ENCODE results near the gene KCNIP1. TPM values are rescaled to one million over a fixed set of nuclear protein-coding genes. Genes with fewer than 3 reads are reported as not detected.

Gene KCNIP1
- total RNA-seq, 1 donor from 2014 or later = 0.16 TPM

DNA sequence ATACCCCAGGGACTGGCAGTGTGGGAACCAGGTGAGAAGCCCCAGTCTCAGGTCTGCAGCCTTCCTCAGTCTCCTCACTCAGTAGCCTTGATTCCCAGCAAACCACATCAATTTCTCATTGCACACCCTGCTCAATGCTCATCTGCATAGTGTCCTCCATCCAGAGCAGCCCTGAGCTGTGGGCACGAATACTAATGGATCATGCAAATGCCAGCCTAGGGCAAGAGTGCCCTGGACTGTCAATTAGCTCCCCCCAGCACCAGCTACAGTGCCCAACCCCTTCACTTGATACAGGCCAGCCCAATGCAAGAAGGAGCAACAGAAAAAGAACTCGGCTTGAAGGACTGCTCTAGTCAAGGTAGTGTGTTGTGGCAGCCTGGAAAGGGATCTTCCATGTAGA, 9.8 kb upstream of the KCNIP1 start:
- TF ChIP-seq, protein P1, sequence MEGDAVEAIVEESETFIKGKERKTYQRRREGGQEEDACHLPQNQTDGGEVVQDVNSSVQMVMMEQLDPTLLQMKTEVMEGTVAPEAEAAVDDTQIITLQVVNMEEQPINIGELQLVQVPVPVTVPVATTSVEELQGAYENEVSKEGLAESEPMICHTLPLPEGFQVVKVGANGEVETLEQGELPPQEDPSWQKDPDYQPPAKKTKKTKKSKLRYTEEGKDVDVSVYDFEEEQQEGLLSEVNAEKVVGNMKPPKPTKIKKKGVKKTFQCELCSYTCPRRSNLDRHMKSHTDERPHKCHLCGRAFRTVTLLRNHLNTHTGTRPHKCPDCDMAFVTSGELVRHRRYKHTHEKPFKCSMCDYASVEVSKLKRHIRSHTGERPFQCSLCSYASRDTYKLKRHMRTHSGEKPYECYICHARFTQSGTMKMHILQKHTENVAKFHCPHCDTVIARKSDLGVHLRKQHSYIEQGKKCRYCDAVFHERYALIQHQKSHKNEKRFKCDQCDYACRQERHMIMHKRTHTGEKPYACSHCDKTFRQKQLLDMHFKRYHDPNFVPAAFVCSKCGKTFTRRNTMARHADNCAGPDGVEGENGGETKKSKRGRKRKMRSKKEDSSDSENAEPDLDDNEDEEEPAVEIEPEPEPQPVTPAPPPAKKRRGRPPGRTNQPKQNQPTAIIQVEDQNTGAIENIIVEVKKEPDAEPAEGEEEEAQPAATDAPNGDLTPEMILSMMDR (IDR thresholded peaks at IDR 0.05; ENCODE audit: borderline replicate concordance) = no peak
- no peak for DNase-seq

DNA sequence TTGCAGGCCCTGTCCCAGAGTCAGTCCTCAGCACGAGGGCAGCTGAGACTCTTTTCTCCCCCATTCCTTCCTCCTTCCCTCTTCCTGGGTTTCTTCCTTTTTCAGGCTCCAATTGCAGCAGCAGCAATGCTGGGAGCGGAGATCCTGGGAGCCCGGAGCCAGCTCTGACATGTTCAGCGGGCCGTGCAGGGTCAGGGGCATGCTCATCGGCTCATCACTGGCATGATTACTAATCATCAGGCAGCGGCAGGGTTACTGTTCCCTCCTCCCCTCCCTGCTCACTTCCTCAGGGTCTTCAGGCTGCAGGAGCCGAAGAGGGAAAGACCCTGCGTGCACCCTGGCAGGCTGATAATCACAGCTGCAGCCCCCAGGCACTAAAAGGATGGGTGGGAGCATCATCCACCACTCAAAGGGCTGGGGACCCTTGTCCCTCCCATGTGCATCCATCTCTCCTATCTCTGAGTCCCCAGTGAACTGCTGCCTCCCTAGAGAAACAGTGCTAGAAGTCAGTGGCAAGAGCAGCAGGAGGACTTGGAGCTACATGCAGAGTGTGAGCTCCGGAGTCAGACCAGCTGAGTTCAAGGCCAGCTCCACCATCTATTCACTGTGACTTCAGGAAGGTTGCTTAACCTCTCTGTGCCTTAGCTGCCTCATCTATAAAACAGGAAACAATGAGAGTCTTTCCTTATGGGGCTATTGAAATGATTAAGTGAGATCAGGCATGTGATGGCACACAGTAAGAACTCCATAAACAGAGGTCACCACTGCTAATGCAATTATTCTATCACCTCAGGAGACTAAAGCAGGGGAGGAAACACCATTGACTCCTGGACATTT, 7.8 kb upstream of the KCNIP1 start:
- Histone ChIP-seq H3K36me3 (no peaks in the 10 kb centered on the region), H3K4me1 (peaks cover 13% of the 10 kb centered on the region), H3K27ac (replicated peaks) (no peak overlapping the region), H3K27me3 (ENCODE audit: low read depth) (peaks cover 34% of the 10 kb centered on the region), H3K4me3 (no peak overlapping the region), H3K9me3 (replicated peaks) (no peaks in the 10 kb centered on the region)
- intact Hi-C loops (cut with micrococcal nuclease) = no loop called here
- TF ChIP-seq, protein P1 (IDR thresholded peaks at IDR 0.05; ENCODE audit: borderline replicate concordance) = no peak
- no peak for DNase-seq

More for the DNA sequence above, 9.8 kb upstream of the KCNIP1 start:
- Histone ChIP-seq H3K4me1 (peaks cover 16% of the 10 kb centered on the region), H3K9me3 (replicated peaks) (no peaks in the 10 kb centered on the region), H3K36me3 (no peaks in the 10 kb centered on the region), H3K4me3 (no peak overlapping the region), H3K27me3 (ENCODE audit: low read depth) (peaks cover 18% of the 10 kb centered on the region), H3K27ac (replicated peaks) (no peak overlapping the region)
- intact Hi-C loops (cut with micrococcal nuclease) = no loop called here

GRCh38 chr5:170496662-170497028, 7.2 kb upstream of the KCNIP1 start:
- TF ChIP-seq, protein P1 (IDR thresholded peaks at IDR 0.05; ENCODE audit: borderline replicate concordance) = no peak
- Histone ChIP-seq H3K4me3 (no peak overlapping the region), H3K9me3 (replicated peaks) (no peaks in the 10 kb centered on the region), H3K36me3 (no peaks in the 10 kb centered on the region), H3K27ac (replicated peaks) (no peak overlapping the region), H3K27me3 (ENCODE audit: low read depth) (peaks cover 40% of the 10 kb centered on the region), H3K4me1 (peaks cover 7% of the 10 kb centered on the region)
- intact Hi-C loops (cut with micrococcal nuclease) = no loop called here
- DNase-seq = no peak

- H3K36me3 ChIP-seq = no peaks in the 10 kb centered on the region
- H3K27ac ChIP-seq (replicated peaks) = no peak overlapping the region
- no peaks in the 10 kb centered on the region for H3K4me1 ChIP-seq
- intact Hi-C loops (cut with micrococcal nuclease) = no loop called here
- TF ChIP-seq, protein P1 (IDR thresholded peaks at IDR 0.05; ENCODE audit: borderline replicate concordance) = no peak
- peaks cover 48% of the 10 kb centered on the region for H3K27me3 ChIP-seq (ENCODE audit: low read depth)
- no peak overlapping the region for H3K4me3 ChIP-seq
- no peaks in the 10 kb centered on the region for H3K9me3 ChIP-seq (replicated peaks)
- DNase-seq = no peak
Measured at GRCh38 chr5:170497311-170498038, 6.3 kb upstream of the KCNIP1 start.

DNA sequence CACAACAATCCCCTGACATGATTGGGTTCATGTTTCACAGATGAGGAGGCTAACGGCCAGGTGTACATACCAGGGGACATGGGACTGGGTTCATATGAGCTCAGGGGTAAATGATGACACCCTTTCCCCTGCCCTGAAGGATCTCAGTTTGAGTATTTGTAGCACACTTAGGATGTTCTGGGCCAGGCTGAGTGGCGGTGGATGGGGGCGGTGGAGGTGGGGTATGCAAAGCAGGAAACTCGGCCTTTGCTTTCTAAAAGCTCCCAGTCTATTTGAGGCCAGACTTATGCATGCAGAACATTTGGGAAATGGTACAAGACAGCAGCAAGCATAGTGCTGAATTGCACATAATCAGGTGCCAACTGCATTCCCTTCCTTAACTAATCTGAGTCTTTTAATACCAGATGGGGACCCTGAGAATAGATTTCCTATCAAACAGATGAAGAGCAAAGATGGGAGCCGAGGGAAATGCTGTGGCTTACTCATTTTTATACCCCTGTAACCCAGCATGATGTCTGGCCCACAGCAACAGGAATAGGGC, 4.9 kb upstream of the KCNIP1 start:
- intact Hi-C loops (cut with micrococcal nuclease) = no loop called here
- no peak overlapping the region for H3K27ac ChIP-seq (replicated peaks)
- H3K4me3 ChIP-seq = no peak overlapping the region
- peaks cover 1% of the 10 kb centered on the region for H3K4me1 ChIP-seq
- no peaks in the 10 kb centered on the region for H3K9me3 ChIP-seq (replicated peaks)
- peaks cover 61% of the 10 kb centered on the region for H3K27me3 ChIP-seq (ENCODE audit: low read depth)
- TF ChIP-seq, protein P1 (IDR thresholded peaks at IDR 0.05; ENCODE audit: borderline replicate concordance) = no peak
- no peak for DNase-seq
- H3K36me3 ChIP-seq = no peaks in the 10 kb centered on the region

Measured in left ventricle myocardium inferior (tissue), 1 donor.